Gastroesophageal sphincter (tissue), 4 donors: ENCODE results near the gene AAK1. TPM values are rescaled to one million over a fixed set of nuclear protein-coding genes. Genes with fewer than 3 reads are reported as not detected.

Experiments used
- ATAC-seq: fragments of 150-250 bp; one replicate; pipeline ENCODE4 v1.9.1; 2016; ENCODE audit warnings: mild to moderate bottlenecking, moderate library complexity
- H3K27ac ChIP-seq, 4 donors: fragments of 200-600 bp; sonication (generic) in 3 of 4; 1 replicate in 3 of 4; 2 replicates in 1 of 4; pipeline ENCODE4 v1.5.1; 2016 to 2019
- H3K27me3 ChIP-seq: fragments of 200-600 bp; sonication (generic); one replicate; pipeline ENCODE4 v1.5.1; 2019
- H3K36me3 ChIP-seq, 2 donors: fragments of 200-600 bp; sonication (generic); one replicate each; pipeline ENCODE4 v1.5.1; 2019; ENCODE audit warnings: control low read depth in 1 of 2
- H3K4me1 ChIP-seq, 3 donors: fragments of 200-600 bp; sonication (generic); 1 replicate in 2 of 3; 2 replicates in 1 of 3; pipeline ENCODE4 v1.5.1; 2016 to 2019; ENCODE audit warnings: control low read depth in 2 of 3
- H3K4me3 ChIP-seq, 2 donors: fragments of 200-600 bp; sonication (generic); one replicate each; pipeline ENCODE4 v1.5.1; 2019; ENCODE audit warnings: mild to moderate bottlenecking in 1 of 2, moderate library complexity in 1 of 2
- H3K9me3 ChIP-seq, 3 donors: fragments of 200-600 bp; sonication (generic); one replicate each; pipeline ENCODE4 v1.5.1; 2017 to 2019; ENCODE audit warnings: control low read depth in 2 of 3
- EP300 ChIP-seq: sonication (generic); formaldehyde crosslinking; IDR thresholded peaks from one replicate; pipeline ENCODE4 v1.6.1; 2017; ENCODE audit warnings: antibody characterized with exemption, mild to moderate bottlenecking
- POLR2A ChIP-seq, 2 donors: fragments of 450-650 bp; IDR thresholded peaks; one replicate each; pipeline ENCODE4 v1.6.1; 2017; ENCODE audit warnings: antibody characterized with exemption in 2 of 2, mild to moderate bottlenecking in 2 of 2, moderate library complexity in 1 of 2
- POLR2AphosphoS5 ChIP-seq: sonication (generic); formaldehyde crosslinking; IDR thresholded peaks from one replicate; pipeline ENCODE4 v1.6.1; 2017; ENCODE audit warnings: antibody characterized with exemption
- WGBS, 2 donors: methylation state at CpG; one replicate each; pipeline ENCODE4 v1.1.5; 2018; ENCODE audit warnings: low coverage in 1 of 2; 5-methylcytosine and 5-hydroxymethylcytosine counted together
- total RNA-seq, 4 donors: library from RNA; depleted of rRNA; stranded (reverse); fragments of >200 nt; gene quantifications; one replicate each; pipeline ENCODE4 v1.1.0, GENCODE V29; 2016
- TF ChIP-seq, protein P1 (sequence below), 4 experiments: fragments of 200-600 bp in 2 of 4; fragments of 450-650 bp in 2 of 4; sonication (generic) in 1 of 4; IDR thresholded peaks; one replicate each; pipeline ENCODE4 v1.5.1; 2017 to 2019; ENCODE audit warnings: antibody characterized with exemption in 4 of 4, mild to moderate bottlenecking in 2 of 4, moderate library complexity in 2 of 4

AAK1 gene
- total RNA-seq, 4 donors from 2014 or later = 32.3 to 55.9 (median 49.6) TPM

DNA sequence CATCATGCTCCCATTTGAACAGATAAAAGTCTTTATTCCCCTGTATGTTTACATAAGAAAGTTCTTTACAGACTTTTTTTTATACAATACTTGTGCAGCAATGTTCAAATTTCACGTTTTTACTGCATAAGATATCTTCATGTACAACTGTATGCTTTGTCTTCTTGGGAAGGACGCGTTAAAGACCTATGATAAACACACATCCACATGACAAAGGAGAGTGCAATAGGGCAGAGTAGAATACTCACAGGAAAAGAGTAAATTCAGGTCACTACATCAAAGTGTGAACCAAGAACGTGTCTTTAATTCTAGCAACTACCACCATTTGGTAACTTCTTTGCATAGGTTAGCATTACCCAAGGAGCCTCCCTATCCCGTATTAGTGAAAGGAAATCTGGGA, 172.6 kb downstream of the AAK1 start:
- Histone ChIP-seq H3K9me3 (no peaks in the 10 kb centered on the region), H3K36me3 (peaks cover 0 to 30% of the 10 kb centered on the region in 2 donors), H3K27ac (no peak overlapping the region), H3K4me3 (no peak overlapping the region), H3K4me1 (no peaks in the 10 kb centered on the region), H3K27me3 (no peaks in the 10 kb centered on the region)
- ATAC-seq = no peak
- TF ChIP-seq POLR2AphosphoS5 = no peak
- TF ChIP-seq POLR2A (IDR thresholded peaks at IDR 0.05) = no peak
- no peak for TF ChIP-seq EP300
- TF ChIP-seq, protein P1, sequence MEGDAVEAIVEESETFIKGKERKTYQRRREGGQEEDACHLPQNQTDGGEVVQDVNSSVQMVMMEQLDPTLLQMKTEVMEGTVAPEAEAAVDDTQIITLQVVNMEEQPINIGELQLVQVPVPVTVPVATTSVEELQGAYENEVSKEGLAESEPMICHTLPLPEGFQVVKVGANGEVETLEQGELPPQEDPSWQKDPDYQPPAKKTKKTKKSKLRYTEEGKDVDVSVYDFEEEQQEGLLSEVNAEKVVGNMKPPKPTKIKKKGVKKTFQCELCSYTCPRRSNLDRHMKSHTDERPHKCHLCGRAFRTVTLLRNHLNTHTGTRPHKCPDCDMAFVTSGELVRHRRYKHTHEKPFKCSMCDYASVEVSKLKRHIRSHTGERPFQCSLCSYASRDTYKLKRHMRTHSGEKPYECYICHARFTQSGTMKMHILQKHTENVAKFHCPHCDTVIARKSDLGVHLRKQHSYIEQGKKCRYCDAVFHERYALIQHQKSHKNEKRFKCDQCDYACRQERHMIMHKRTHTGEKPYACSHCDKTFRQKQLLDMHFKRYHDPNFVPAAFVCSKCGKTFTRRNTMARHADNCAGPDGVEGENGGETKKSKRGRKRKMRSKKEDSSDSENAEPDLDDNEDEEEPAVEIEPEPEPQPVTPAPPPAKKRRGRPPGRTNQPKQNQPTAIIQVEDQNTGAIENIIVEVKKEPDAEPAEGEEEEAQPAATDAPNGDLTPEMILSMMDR (IDR thresholded peaks at IDR 0.05) = no peak
- 41 to 58% methylated on average over 5 of the region's 5 CpGs for WGBS, 2 donors

DNA sequence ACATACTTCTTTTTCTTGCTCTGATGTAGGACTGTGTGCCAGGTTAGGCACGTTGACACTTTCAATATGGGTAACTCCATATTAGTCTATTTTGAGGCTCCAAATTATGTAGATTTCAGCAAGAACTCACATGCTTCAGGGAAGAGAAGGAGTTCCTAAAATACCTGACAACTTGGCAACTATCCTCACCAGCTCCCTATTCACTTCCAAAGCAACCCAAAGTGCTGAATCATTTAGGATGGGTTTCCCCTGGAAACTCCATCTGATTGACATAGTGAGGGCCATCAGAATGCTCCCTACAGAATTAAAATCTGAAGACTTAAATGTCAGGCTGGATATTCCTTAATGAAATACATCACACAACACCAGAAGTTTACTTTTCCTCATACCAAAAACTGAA, 173.8 kb downstream of the AAK1 start:
- 67% methylated on average over 1 of the region's 1 CpG; no CpG with 5 or more reads in 1 of the 2 donors for WGBS, 2 donors
- H3K9me3 ChIP-seq = no peaks in the 10 kb centered on the region
- no peak overlapping the region for H3K4me3 ChIP-seq
- TF ChIP-seq POLR2A (IDR thresholded peaks at IDR 0.05) (no peak), POLR2AphosphoS5 (no peak), EP300 (no peak)
- TF ChIP-seq, protein P1 (IDR thresholded peaks at IDR 0.05) = no peak
- H3K4me1 ChIP-seq = no peaks in the 10 kb centered on the region
- H3K27me3 ChIP-seq = no peaks in the 10 kb centered on the region
- peaks cover 0 to 31% of the 10 kb centered on the region in 2 donors for H3K36me3 ChIP-seq
- H3K27ac ChIP-seq = no peak overlapping the region
- no peak for ATAC-seq

DNA sequence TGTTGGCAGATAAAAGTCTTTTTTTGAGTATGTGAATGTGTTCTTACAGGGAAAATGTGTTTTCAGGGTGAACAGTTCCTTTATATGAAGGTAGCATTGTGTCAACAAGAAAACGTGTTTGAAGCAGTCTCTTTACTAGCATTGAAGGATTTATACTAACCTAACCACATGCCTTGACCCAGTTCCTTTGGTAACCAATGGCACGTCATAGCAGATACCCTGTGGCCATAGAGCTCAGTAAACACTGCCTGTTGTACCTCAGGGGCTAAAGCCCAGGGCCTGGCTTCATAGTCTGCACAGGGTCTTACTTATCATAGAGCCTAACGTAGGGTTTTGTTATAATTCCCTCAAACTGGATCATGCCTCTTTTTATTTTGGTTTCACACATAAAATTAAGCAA, 174.2 kb downstream of the AAK1 start:
- no peak overlapping the region for H3K4me3 ChIP-seq

DNA sequence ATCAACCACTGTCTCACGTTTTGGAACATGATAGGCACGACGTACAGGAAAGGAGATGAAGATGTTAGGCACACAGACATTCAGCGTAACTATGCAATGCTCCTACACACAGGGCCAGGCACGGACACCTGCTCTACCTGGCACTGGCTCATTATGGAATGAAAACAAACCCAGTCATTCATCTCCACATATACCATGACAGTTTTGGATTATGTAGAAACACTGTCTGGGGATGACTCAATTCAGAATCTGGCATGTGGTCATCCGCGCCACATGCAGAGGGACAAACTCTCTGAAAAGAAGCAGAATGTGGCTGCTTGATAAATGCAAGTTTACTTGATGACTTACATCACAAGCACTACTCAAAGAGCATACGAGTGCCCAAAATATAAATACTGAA, 176.8 kb downstream of the AAK1 start:
- Histone ChIP-seq H3K27me3 (no peaks in the 10 kb centered on the region), H3K4me1 (no peaks in the 10 kb centered on the region), H3K4me3 (no peak overlapping the region), H3K27ac (no peak overlapping the region), H3K36me3 (peaks cover 0 to 35% of the 10 kb centered on the region in 2 donors), H3K9me3 (no peaks in the 10 kb centered on the region)
- ATAC-seq = no peak
- TF ChIP-seq POLR2A (IDR thresholded peaks at IDR 0.05) (no peak), POLR2AphosphoS5 (no peak), EP300 (no peak)
- TF ChIP-seq, protein P1 (IDR thresholded peaks at IDR 0.05) = no peak
- 91 to 92% methylated on average over 8 of the region's 8 CpGs for WGBS, 2 donors

More for the DNA sequence above, 174.2 kb downstream of the AAK1 start:
- 83 to 92% methylated on average over 2 to 3 of the region's 3 CpGs for WGBS, 2 donors
- no peaks in the 10 kb centered on the region for H3K9me3 ChIP-seq
- no peaks in the 10 kb centered on the region for H3K4me1 ChIP-seq
- no peaks in the 10 kb centered on the region for H3K27me3 ChIP-seq
- no peak for TF ChIP-seq EP300
- TF ChIP-seq, protein P1 (IDR thresholded peaks at IDR 0.05) = no peak
- TF ChIP-seq POLR2AphosphoS5 = no peak
- TF ChIP-seq POLR2A (IDR thresholded peaks at IDR 0.05) = no peak
- no peak overlapping the region for H3K27ac ChIP-seq
- H3K36me3 ChIP-seq = peaks cover 0 to 32% of the 10 kb centered on the region in 2 donors
- no peak for ATAC-seq
